K562 (cell line): Measurements from ENCODE around the gene DHPS. TPM values are rescaled to one million over a fixed set of nuclear protein-coding genes. Genes with fewer than 3 reads are reported as not detected.
A peak's percentile ranks its signal among the peaks of the same experiment; 100 is the strongest.

ENCODE experiments used
- ARHGAP35 ChIP-seq: fragments of 450-650 bp; IDR thresholded peaks from 2 replicates; pipeline ENCODE4 v1.6.1; 2018; ENCODE audit not compliant: partially characterized antibody
- ASH1L ChIP-seq: fragments of 450-650 bp; IDR thresholded peaks from 2 replicates; pipeline ENCODE4 v1.6.1; 2018; ENCODE audit warnings: borderline replicate concordance, mild to moderate bottlenecking, low read depth; ENCODE audit not compliant: partially characterized antibody
- CEBPG ChIP-seq, 3 experiments: fragments of 200-800 bp in 1 of 3; sonication (Bioruptor generic) in 1 of 3; sonication (generic) in 1 of 3; formaldehyde crosslinking in 1 of 3; IDR thresholded peaks in 2 of 3; conservative IDR thresholded peaks in 1 of 3; 2 replicates each; pipeline versions ENCODE4 v1.6.1 to v1.8.0; 2016 to 2022; ENCODE audit warnings: missing compliant biosample characterization in 2 of 3, missing genetic modification characterization in 2 of 3, mild to moderate bottlenecking in 1 of 3, missing genetic modification reagents in 1 of 3
- ELF1 ChIP-seq: fragments of 200-800 bp; sonication (Bioruptor generic); IDR thresholded peaks from 2 replicates; pipeline ENCODE4 v1.6.1; 2016; ENCODE audit warnings: missing genetic modification characterization, missing compliant biosample characterization
- HDAC1 ChIP-seq, 2 experiments: fragments of 450-650 bp; IDR thresholded peaks; 2 replicates each; pipeline ENCODE4 v1.6.1; 2016 to 2017; ENCODE audit warnings: inconsistent platforms in 1 of 2, mild to moderate bottlenecking in 1 of 2, moderate library complexity in 1 of 2
- HMGN3 ChIP-seq: IDR thresholded peaks from 2 replicates; pipeline ENCODE4 v1.6.1; 2011; ENCODE audit warnings: borderline replicate concordance, low read depth, mild to moderate bottlenecking, mixed read lengths, low read length; ENCODE audit not compliant: insufficient read length; ENCODE audit errors: extremely low read depth
- HNRNPL ChIP-seq: fragments of 200-400 bp; formaldehyde crosslinking; IDR thresholded peaks from 2 replicates; pipeline ENCODE4 v1.6.1; 2017; ENCODE audit warnings: low read depth, mild to moderate bottlenecking, low read length
- ILF3 ChIP-seq: fragments of 450-650 bp; IDR thresholded peaks from 2 replicates; pipeline ENCODE4 v1.6.1; 2018; ENCODE audit warnings: antibody characterized with exemption, mild to moderate bottlenecking, moderate library complexity, borderline replicate concordance
- ZNF586 ChIP-seq: fragments of 450-650 bp; formaldehyde crosslinking; conservative IDR thresholded peaks from 2 replicates; pipeline ENCODE4 v1.4.0; 2020; ENCODE audit warnings: mild to moderate bottlenecking, moderate library complexity
- polyA plus RNA-seq, 8 experiments: library from polyadenylated mRNA; depleted of rRNA in 4 of 8; stranded (reverse) in 5 of 8; unstranded in 3 of 8; fragments of >200 nt; fragmentation: Nextera tagmentation in 2 of 8; fragmentation: Illumina TruSeq in 1 of 8; extraction: Ambion mirVana in 2 of 8; extraction: Trizol in 1 of 8; gene quantifications; 2 replicates each; pipeline versions ENCODE4 v1.2.1 to v1.2.3, GENCODE V29; 2011 to 2014; ENCODE audit warnings: inconsistent platforms in 1 of 8, missing spikeins in 1 of 8
- total RNA-seq, 7 experiments: library from RNA; depleted of rRNA in 6 of 7; stranded (reverse); fragments of >200 nt in 6 of 7; fragmentation: Illumina TruSeq in 2 of 7; extraction: Trizol in 2 of 7; gene quantifications; 2 replicates each; pipeline versions ENCODE4 v1.2.1 to v1.2.3, GENCODE V29; 2011 to 2021; ENCODE audit warnings: low replicate concordance in 1 of 7
- TF ChIP-seq, protein P1 (sequence below), 2 experiments: IDR thresholded peaks in 1 of 2; conservative IDR thresholded peaks in 1 of 2; 2 replicates each; pipeline ENCODE4 v1.6.1; 2016; ENCODE audit warnings: low read depth in 2 of 2, mild to moderate bottlenecking in 1 of 2, missing compliant biosample characterization in 1 of 2, missing genetic modification characterization in 1 of 2, moderate library complexity in 1 of 2
- TF ChIP-seq, protein P2 (sequence below): sonication (generic); formaldehyde crosslinking; IDR thresholded peaks from 2 replicates; pipeline ENCODE4 v1.8.0; 2023; ENCODE audit warnings: mild to moderate bottlenecking, missing genetic modification reagents
- TF ChIP-seq, protein P3 (sequence below), 2 experiments: fragments of 450-650 bp; IDR thresholded peaks; 2 replicates each; pipeline ENCODE4 v1.6.1; 2016
- TF ChIP-seq, protein P4 (sequence below): sonication (generic); formaldehyde crosslinking; IDR thresholded peaks from 2 replicates; pipeline ENCODE4 v1.8.0; 2022; ENCODE audit warnings: missing genetic modification reagents, mild to moderate bottlenecking, moderate library complexity, borderline replicate concordance

Gene DHPS
- total and polyA plus RNA-seq, 9 of the 15 experiments (the other 6 are each of a cell fraction or from before 2014, with no cell fraction given): 47.1 to 110 (median 79.9) TPM

DNA sequence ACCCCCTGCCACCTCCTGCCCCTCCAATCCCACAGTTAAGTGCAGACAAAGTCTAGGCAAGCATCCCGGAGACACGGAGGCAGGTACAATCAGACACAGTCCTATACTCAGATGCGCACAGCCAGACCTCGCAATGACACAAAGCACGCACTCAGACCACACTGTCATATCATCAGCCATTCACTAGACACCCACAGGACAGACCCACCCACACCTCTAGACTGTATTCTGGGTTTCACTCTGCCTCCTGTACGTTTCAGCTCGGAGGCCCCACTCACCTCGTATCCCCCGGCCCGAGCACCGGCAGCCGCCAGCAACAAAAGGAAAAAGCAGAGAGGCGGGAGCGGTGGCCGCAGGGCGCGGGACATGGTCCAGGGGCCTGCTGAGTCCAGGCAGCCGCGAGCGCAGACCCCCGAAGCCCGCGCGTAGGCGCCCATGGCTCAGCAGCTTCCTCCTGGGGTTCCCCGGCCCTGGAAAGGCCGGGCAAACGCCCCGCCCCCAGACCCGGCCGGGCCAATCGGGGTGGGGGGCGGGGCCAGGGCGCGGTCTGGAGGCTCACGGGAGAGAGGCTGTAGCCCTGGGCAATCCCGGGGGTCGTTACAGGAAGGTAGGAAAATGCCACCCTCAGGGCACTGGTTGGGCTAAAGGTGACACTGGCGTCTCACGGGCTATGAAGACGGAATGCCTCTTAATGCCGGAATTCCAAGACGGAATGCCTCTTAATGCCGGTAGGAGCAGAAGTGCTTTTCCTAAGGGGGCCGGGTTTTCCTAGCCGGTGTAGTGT, 15.2 kb downstream of the DHPS start, which contains the start of the genes MAN2B1 and WDR83 (continued):
- TF ChIP-seq, protein P1, sequence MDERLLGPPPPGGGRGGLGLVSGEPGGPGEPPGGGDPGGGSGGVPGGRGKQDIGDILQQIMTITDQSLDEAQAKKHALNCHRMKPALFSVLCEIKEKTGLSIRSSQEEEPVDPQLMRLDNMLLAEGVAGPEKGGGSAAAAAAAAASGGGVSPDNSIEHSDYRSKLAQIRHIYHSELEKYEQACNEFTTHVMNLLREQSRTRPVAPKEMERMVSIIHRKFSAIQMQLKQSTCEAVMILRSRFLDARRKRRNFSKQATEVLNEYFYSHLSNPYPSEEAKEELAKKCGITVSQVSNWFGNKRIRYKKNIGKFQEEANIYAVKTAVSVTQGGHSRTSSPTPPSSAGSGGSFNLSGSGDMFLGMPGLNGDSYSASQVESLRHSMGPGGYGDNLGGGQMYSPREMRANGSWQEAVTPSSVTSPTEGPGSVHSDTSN (CRISPR knock-in tag; IDR thresholded peaks at IDR 0.05; ENCODE audit: low read depth): no peak
- TF ChIP-seq, protein P1 (tag; conservative IDR thresholded peaks at IDR 0.05; ENCODE audit: low read depth): no peak
- TF ChIP-seq ILF3 (no peak), CEBPG (CRISPR knock-in tag; IDR thresholded peaks at IDR 0.05) (no peak), CEBPG (tag; conservative IDR thresholded peaks at IDR 0.05 in 1 of 2, IDR thresholded peaks at IDR 0.05 in 1 of 2) (no peak), ARHGAP35 (no peak), ASH1L (no peak), HMGN3 (peak; percentile 65), HNRNPL (no peak), ELF1 (no peak), HDAC1 (IDR thresholded peaks at IDR 0.05) (no peak), ZNF586 (CRISPR knock-in tag) (no peak)
- TF ChIP-seq, protein P2, sequence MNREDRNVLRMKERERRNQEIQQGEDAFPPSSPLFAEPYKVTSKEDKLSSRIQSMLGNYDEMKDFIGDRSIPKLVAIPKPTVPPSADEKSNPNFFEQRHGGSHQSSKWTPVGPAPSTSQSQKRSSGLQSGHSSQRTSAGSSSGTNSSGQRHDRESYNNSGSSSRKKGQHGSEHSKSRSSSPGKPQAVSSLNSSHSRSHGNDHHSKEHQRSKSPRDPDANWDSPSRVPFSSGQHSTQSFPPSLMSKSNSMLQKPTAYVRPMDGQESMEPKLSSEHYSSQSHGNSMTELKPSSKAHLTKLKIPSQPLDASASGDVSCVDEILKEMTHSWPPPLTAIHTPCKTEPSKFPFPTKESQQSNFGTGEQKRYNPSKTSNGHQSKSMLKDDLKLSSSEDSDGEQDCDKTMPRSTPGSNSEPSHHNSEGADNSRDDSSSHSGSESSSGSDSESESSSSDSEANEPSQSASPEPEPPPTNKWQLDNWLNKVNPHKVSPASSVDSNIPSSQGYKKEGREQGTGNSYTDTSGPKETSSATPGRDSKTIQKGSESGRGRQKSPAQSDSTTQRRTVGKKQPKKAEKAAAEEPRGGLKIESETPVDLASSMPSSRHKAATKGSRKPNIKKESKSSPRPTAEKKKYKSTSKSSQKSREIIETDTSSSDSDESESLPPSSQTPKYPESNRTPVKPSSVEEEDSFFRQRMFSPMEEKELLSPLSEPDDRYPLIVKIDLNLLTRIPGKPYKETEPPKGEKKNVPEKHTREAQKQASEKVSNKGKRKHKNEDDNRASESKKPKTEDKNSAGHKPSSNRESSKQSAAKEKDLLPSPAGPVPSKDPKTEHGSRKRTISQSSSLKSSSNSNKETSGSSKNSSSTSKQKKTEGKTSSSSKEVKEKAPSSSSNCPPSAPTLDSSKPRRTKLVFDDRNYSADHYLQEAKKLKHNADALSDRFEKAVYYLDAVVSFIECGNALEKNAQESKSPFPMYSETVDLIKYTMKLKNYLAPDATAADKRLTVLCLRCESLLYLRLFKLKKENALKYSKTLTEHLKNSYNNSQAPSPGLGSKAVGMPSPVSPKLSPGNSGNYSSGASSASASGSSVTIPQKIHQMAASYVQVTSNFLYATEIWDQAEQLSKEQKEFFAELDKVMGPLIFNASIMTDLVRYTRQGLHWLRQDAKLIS (CRISPR knock-in tag): no peak
- TF ChIP-seq, protein P3, sequence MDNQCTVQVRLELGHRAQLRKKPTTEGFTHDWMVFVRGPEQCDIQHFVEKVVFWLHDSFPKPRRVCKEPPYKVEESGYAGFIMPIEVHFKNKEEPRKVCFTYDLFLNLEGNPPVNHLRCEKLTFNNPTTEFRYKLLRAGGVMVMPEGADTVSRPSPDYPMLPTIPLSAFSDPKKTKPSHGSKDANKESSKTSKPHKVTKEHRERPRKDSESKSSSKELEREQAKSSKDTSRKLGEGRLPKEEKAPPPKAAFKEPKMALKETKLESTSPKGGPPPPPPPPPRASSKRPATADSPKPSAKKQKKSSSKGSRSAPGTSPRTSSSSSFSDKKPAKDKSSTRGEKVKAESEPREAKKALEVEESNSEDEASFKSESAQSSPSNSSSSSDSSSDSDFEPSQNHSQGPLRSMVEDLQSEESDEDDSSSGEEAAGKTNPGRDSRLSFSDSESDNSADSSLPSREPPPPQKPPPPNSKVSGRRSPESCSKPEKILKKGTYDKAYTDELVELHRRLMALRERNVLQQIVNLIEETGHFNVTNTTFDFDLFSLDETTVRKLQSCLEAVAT (IDR thresholded peaks at IDR 0.05): no peak
- TF ChIP-seq, protein P4, sequence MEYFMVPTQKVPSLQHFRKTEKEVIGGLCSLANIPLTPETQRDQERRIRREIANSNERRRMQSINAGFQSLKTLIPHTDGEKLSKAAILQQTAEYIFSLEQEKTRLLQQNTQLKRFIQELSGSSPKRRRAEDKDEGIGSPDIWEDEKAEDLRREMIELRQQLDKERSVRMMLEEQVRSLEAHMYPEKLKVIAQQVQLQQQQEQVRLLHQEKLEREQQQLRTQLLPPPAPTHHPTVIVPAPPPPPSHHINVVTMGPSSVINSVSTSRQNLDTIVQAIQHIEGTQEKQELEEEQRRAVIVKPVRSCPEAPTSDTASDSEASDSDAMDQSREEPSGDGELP (CRISPR knock-in tag): no peak
